GM19328 (cell line): ENCODE measurements around the gene THUMPD1.
"Not testable (repeated sequence)": the region's sequence is repeated elsewhere in the genome, so short reads cannot be mapped to it uniquely, and the experiment has no call there.

Source experiments
- ATAC-seq: cut with Tn5 transposase; IDR thresholded peaks from one replicate; pipeline ENCODE4 v1.9.1; 2021; ENCODE audit warnings: mild to moderate bottlenecking, moderate library complexity; ENCODE audit not compliant: unreplicated experiment

THUMPD1 gene

DNA sequence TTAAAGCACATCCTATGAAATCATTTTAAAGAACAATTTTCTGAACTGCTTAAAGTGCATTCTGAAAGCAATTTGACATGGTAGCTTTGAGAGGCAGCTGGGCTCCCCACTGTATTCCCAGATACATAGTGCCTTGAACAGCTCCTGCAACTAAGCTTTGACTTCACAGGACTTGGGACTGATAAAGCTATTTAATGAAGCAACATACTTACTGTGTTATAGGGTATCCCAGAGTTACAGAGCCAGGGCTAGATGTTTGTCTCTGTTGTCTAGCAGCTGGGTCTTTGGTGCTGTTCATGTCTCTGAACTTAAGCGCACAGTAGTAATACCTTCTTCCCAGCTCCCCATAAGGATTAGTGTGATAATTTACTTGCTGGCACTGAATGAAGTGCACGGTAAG is 45.0 kb downstream of the THUMPD1 start:
- ATAC-seq: no peak

DNA sequence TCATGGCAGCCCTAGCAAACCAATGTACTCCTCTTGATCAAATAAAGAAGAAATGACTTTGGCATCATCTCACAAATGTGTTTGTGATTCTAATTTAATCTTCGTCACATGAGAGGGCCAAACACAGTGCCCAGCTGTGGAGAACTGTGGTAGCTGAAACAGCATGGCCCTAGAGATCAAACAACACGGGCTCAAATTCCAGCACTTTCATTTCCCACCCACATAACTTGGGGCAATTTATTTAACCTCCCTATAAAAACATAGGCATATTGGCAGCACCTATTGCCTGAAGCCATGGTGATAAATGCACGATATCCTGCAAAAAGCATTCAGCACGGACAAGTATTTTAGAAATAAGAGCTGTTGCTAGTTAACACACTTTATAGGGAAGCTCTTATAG is 46.6 kb downstream of the THUMPD1 start:
- ATAC-seq: no peak

DNA sequence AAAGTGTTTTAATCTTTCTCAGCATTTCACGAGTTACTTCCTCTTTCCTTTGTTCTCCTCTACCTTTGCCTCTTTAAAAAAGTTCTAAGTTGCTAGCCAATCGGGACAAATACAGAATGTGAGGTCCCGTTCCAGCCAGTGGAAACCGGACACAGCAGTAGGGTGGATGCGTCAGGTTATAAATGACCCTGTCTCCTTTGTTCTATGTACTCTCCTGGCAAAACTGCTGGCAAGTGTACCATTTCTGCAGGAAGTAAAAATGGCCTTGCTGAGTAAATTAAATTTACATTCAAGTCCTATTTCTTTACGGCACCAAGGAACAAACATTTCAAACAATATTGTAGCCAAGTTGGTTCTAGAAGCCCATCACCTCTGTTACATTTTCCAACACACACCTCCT is 47.5 kb downstream of the THUMPD1 start:
- not testable (repeated sequence) for ATAC-seq

DNA sequence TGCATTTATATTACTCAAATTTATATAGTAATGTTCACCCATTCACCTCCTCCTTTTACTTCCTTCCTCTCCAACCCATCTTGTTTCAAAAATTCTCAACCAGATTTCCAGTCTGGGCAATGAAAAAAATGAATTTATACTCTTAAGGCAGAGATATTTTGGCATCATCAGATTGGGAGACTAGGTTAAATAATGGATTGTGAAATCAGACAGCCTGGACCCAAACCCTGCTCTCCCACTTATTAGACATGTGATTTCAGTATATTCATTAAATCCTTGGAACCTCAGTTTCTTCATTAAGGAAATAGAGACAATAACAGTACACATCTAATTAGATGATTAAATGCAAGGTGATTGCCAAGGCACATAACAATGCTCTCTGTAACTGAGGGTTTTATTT is 52.0 kb downstream of the THUMPD1 start:
- ATAC-seq: no peak

DNA sequence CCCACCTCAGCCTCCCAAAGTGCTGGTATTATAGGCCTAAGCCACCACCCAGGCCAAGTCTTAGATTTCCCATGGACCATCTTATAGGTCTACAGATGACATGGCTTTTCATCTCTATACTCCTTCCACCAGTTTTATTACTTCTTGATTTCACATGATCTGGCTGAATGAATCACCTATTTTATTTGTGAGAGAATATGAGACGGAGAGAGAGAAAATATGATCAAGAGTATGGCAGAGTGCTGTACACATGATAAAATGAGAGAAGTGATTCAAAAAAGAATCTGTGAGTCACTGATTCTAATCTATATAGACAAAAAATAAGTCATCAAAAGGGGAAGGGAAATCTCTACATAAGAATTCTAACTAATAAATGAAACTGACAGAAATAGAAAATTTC is 57.8 kb downstream of the THUMPD1 start:
- ATAC-seq: no peak
